NCI-H774 (cell line): ENCODE measurements around the gene CD63.
"Not testable (repeated sequence)": the region's sequence is repeated elsewhere in the genome, so short reads cannot be mapped to it uniquely, and the experiment has no call there.

Source experiments
- DNase-seq: peaks from one replicate; lab custom pipeline; 2025; lab: John Stamatoyannopoulos, UW

The CD63 gene, protein sequence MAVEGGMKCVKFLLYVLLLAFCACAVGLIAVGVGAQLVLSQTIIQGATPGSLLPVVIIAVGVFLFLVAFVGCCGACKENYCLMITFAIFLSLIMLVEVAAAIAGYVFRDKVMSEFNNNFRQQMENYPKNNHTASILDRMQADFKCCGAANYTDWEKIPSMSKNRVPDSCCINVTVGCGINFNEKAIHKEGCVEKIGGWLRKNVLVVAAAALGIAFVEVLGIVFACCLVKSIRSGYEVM

GRCh38 chr12:55728939-55729818 is at the start of gene CD63:
Gene CD63 (minus strand): TSS chr12:55729009. CDS start chr12:55728341, 668 bp downstream.
- DNase-seq = peak; percentile 85

DNA sequence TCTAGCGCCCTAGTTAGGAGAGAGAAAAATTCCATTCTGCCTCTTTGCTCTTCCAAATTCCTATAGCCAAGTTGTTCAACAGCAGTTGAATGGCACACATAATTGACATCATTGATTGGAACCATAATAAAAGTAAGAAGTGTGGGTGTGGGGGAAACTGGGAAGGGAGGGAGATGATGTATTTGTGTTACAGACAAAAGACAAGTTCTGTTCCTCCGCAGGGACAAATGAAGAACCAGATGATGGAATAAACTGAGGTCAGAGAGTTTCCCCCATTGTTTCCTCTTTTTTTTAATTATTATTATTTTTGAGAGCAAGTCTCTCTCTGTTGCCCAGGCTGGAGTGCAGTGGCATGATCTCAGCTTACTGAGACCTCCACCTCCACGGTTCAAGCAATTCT is 49.0 kb upstream of the CD63 start:
- DNase-seq = no peak

DNA sequence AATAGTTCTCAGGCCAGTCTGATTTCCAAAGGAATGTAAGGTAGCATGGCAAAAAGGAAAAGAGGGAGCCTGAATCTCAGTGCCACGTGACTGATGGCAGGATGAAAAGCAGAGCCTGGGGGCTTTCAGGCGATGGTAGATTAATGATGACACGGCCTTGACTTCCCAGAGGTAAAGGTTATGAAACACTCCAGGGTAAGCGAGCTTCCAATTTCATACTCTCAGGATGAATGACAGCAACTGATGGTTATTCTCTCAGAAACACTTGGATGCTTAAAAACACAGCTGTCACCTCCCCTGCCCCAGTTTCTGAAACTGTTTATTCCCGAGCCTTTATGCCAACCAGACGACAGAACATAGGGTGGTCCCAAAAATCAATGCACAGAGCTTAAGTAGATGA is 42.9 kb upstream of the CD63 start:
- no peak for DNase-seq

- no peak for DNase-seq
These were observed 38.3 kb upstream of the CD63 start for GRCh38 chr12:55767156-55767555.

GRCh38 chr12:55765736-55766290 is 37.0 kb upstream of the CD63 start:
- DNase-seq = no peak

GRCh38 chr12:55762646-55763045 is 33.8 kb upstream of the CD63 start:
- DNase-seq = peak; percentile 56

DNA sequence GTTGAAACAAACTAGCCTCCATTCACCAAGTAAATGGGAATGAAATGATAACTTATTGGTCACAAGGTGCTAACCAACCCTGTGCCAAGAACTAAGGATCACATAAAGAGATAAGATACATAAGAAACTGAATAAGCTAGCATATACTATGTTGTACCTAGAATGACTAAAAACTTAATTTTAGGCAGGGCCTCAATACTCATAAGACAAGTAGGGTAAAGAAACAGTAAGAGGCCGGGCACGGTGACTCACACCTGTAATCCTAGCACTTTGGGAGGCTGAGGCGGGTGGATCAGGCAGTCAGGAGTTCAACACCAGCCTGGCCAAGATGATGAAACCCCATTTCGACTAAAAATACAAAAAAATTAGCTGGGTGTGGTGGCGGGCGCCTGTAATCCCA is 31.9 kb upstream of the CD63 start:
- DNase-seq = no peak

- DNase-seq = not testable (repeated sequence)
These were observed 29.8 kb upstream of the CD63 start for GRCh38 chr12:55758575-55758974.

DNA sequence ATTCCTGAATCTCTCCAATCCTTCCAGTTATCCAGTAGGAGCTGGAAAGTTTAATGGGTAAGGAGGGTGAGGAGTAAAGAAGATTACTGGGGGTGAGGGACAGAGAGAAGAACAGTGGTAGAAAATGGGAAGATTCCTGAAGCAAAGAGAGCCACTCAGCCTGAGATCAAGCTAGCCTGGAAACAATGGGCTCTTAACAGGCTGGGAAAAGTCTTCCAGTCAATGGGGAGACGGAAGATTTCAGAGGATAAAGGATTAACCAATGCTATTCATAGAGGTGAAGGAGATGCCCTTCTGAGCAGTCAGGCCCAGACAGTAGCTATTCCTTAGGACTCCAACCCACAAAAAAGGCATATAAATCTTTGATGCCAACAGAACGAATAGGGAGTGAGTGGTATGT is 28.9 kb upstream of the CD63 start:
- no peak for DNase-seq

- DNase-seq = no peak
These were observed 26.4 kb upstream of the CD63 start for GRCh38 chr12:55755246-55755645.

- DNase-seq = no peak
These were observed 19.6 kb upstream of the CD63 start for GRCh38 chr12:55748230-55748993.

DNA sequence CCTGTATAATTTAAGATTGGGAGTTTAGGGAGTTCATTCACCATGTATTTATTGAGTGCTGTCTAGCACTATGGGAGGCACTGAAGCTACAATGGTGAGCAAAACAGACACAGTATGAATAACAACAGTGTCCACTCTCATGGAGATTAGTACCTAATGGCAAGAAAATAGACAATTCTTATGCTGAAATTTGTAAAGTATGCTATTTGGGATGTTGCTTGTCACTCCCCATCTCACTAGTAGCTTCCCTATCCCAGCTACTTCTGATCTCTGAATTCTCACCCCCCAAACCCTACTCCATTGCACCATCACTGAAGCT is 18.1 kb upstream of the CD63 start:
- no peak for DNase-seq

DNA sequence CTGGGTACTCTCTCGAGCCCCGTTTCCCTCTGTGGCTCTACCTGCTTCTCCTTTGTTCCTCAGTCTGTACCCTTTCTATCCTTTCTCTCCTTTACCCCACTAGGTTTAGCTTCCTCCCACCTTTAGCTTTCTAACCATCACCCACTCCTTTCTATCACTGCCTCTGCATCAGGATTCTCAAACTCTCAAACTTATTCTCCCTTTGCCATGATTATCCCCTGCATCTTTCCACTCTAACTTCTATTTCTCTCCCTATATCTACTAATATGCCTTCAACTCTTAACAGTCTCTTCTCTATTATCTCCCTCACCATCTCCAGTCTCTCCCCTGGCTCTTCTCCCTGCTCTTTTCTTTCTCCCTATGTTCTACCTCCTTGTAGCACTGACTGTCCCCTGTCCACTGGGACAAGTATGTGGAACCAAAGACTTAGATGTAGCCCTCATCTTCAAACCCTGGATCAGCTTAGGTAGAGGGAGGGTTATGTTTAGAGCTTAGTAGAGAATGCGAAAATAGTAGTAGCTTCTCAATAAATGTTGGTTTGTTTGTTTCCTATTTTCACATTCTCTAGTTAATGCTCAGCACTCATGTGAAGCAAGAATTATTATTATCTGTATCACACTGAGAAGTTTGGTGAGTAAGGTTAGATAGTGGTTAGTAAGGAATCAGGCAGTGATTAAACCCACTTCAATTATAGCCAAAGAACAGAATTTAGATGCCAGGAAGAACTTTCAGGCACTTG is 17.5 kb upstream of the CD63 start:
- no peak for DNase-seq

- DNase-seq = no peak
These were observed 16.8 kb upstream of the CD63 start for GRCh38 chr12:55745361-55746173.

DNA sequence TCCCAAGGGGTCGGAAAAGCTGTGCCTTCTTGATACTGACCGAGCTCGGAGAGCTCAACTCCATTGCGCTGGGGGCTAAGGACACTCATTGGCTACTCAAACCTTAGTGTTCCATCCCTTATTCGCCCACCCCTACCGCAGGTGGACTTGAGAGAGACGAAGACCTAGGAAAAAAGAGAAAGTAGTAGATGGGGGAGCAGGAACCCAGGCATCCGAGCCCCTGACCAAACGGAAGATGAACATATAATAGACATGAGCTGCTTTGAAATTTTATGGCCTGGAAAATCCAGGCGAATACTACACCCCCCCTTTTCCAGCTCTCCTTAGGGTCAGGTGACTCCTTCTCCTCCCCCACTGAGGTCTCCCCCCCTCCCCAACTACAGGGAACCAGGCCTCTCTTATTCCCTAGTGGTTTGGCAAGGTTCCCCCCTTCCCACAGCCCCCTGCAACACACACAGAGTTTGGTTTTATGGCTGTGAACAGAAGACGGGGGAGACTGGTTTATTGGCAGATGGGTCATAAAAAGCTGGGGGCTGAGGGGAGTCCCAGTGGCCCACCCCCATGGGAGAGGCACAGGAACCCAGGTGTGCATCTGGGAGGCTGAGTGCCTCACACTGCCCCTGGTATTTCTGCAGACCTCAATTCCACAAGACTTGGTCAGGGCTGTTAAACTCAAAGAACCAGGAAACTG is 15.7 kb upstream of the CD63 start:
- DNase-seq = no peak

DNA sequence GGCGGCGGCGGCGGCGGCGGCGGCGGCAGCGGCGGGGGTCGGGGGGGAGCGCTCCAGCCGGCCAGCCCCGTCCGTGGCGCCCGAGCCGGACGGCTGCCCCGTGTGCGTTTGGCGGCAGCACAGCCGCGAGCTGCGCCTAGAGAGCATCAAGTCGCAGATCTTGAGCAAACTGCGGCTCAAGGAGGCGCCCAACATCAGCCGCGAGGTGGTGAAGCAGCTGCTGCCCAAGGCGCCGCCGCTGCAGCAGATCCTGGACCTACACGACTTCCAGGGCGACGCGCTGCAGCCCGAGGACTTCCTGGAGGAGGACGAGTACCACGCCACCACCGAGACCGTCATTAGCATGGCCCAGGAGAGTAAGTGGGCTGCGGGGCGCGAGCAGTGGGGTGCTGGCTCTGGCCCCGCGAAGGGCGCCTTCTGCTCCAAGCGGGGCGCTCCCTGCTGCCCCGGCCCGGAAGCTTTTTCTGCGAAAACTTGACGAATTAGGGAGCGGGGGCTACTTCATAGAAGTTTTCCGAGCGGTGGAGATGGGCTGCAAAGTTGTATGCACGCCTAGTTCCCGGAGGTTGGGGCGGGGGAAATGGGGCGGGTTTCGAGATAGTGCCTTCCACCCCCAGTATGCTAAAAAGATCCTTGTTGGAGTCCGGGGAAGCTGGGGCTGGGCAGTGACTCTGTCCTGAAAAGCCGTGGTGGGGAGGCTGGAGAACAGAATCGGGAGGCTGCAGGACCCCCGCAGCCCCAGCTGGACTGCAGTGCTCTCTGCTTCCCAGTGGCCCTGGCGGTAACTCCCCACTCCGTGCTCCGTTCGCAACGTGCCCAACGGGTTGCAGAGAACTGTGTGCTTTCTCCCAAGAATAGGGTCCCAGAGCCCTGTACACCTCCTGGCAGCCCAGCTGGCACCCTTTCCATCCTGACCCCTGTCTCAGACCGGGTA is 14.9 kb upstream of the CD63 start:
- no peak for DNase-seq

DNA sequence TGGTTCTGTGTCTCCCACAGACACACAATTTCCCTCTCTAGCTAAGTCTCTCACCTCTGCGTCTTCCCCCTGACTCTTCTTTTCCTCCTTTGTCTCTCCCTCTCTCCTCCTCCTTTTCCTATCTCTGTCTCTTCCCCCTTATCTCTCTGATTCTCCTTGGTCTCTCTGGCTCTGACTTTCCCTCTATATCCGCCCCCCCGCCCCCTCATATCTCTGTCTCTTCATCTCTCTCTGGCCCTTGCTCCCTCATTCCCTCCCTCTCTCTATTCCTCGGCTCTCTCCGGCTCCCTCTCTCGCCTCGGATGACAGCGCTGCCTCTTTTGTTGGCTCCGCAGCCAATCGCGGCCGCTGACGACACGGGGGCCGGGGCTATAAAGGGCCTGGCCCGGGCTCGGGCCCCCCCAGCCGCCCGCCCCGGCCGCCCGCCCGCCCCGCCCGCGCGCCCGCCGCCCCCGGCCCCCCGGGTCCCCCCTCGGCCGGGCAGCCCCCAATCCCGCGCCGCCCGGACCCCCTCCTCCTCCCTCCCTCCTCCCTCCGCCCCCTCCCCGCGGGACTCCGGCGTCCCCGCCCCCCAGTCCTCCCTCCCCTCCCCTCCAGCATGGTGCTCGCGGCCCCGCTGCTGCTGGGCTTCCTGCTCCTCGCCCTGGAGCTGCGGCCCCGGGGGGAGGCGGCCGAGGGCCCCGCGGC is 14.1 kb upstream of the CD63 start, which contains the start of gene GDF11:
TSS of gene GDF11 (plus strand) at position 404 of the 687 bp plus-strand sequence. CDS start at position 599, 195 bp downstream.
- DNase-seq = peak; percentile 86

DNA sequence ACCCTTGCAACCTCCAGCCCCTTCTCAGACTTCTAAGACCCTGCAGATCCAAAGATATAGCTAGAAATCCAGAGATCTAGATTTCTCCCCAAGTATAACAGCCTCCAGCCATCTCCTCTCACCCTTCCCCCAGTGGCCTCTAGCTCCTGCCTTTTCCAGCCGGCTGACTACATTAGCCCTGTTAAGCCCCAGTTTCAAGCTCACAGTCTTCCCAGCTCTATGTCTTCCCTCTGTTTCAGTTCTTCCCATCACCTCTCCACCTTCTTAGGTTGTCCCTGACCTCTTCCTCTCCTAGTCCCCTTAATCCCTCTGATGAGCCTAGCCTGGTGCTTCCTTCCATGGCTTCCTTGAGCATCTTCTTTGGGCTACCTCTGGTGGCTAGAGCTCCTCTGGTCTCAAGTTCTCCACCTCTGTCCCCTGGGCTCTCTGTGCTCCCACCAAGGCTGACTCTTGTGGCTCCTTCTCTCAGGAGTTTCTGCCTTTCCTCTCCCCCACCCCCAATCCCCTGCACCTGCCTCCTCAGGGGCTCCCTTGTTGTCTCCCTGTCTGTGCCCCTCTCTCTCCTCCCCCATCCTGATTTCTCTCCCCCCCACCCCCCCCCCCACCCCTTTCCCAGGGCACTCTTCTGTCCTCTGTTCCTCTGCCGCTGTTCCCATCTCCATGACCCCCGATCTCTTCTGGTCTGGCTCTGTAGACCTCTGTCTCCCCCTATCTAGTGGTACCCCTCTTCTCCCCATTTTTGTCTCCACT is 13.3 kb upstream of the CD63 start:
- no peak for DNase-seq
